GM19239 (cell line): ENCODE data around the gene CCNF.

Experiments
- DNase-seq: peaks from one replicate; pipeline ENCODE4 v3.0.0; 2011; ENCODE audit warnings: low spot score; ENCODE audit not compliant: insufficient read length
- FAIRE-seq: peaks from 2 replicates; lab custom pipeline; 2011; peaks lifted over from hg19 to GRCh38; lab: Jason Lieb, UNC

CCNF gene

DNA sequence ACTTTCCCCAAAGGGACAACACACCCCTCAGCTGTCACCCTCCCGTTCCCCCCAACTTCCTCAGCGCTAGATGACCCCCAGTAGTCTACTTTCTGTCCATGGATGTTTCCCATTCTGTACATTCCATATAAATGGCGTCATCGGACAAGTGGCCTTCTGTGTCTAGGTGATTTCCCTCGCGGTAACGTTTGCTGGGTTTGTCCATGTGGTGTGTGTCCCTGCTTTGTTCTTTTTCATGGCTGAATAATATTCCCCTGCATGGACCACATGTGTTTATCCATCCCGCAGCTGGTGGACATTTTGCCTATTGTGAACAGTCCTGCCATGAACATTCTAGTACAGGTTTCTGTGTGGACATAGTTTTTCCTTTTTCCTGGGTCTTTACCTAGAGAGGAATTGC is 23.4 kb downstream of the CCNF start:
- DNase-seq (no peak), FAIRE-seq (no peak)

DNA sequence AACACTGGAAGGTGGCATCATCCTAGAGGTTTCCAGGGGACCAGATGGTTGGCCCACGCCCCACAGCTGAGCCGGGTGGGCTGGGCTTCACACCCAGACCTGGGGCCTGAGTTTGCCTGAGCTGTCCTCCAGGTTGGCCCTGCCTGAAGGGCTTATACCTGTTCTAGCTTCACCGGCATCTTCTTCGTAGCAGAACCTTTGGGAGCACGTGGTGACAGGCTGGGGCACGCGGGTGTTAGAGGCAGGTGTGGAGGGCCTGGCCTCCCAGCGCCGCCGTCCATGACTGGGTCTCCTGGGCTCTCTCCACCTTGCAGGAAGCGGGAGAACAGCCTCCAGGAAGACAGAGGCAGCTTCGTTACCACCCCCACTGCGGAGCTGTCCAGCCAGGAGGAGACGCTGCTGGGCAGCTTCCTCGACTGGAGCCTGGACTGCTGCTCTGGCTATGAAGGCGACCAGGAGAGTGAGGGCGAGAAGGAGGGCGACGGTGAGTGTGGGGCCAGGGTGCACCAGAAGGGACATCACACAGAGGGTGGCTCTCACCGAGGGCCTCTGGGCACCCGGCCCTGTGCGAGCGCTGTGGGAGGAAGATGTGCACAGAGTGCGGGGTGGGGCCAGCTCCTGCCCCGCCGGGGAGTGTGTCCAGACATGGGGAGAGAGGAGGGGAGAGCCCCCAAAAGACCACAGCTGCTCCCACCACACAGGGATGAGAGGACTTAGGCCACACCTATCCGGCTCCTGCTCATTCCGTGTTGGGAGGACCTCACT is 26.0 kb downstream of the CCNF start:
- FAIRE-seq (no peak), DNase-seq (no peak)

DNA sequence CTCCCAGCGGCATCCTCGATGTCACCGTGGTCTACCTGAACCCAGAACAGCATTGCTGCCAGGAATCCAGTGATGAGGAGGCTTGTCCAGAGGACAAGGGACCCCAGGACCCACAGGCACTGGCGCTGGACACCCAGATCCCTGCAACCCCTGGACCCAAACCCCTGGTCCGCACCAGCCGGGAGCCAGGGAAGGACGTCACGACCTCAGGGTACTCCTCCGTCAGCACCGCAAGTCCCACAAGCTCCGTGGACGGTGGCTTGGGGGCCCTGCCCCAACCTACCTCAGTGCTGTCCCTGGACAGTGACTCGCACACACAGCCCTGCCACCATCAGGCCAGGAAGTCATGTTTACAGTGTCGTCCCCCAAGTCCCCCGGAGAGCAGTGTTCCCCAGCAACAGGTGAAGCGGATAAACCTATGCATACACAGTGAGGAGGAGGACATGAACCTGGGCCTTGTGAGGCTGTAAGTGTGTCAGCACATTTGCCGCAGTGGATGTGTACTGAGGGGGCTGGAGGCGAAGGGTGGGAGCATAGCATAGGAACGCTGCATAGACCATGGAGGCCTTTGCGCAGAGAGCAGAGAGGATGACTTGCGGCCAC is 27.4 kb downstream of the CCNF start:
- FAIRE-seq: no peak
- no peak for DNase-seq

DNA sequence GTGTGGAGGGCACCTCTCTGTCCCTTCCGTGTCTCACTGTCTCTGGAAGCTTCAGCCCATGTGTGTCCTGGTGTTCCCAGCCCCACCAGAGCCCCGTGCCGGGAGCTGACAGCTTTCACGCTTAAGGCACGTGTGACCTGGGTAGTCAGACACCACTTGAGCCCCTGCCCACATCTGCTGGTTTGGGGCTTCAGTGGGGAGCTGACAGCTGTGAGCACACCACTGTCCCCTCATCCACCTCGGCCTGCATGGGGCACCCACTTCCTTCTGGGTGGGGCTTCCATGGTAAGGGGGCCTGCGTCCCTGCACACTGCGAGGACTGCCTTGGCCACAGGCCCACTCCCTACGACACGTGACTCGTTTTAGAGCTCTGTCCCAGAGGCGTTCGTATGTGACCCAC is 28.0 kb downstream of the CCNF start:
- FAIRE-seq (no peak), DNase-seq (no peak)

DNA sequence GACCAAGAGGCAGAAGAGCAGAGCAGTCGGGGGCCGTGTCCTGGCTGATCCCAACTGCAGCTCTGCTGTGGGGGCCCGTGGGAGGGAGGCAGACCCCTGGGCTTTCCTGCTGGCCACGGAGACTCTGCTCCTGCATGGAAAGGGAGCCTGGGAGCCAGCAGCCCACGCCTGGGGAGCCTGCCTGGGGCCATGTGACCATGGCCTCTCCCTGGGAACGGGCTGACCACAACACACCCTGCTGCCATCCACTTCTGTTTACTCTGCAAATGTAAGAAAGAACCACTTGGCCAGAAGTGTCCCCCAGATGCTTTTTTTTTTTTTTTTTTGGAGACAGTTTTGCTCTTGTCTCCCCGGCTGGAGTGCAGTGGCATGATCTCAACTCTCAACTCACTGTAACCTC is 28.7 kb downstream of the CCNF start:
- no peak for FAIRE-seq
- DNase-seq: no peak

DNA sequence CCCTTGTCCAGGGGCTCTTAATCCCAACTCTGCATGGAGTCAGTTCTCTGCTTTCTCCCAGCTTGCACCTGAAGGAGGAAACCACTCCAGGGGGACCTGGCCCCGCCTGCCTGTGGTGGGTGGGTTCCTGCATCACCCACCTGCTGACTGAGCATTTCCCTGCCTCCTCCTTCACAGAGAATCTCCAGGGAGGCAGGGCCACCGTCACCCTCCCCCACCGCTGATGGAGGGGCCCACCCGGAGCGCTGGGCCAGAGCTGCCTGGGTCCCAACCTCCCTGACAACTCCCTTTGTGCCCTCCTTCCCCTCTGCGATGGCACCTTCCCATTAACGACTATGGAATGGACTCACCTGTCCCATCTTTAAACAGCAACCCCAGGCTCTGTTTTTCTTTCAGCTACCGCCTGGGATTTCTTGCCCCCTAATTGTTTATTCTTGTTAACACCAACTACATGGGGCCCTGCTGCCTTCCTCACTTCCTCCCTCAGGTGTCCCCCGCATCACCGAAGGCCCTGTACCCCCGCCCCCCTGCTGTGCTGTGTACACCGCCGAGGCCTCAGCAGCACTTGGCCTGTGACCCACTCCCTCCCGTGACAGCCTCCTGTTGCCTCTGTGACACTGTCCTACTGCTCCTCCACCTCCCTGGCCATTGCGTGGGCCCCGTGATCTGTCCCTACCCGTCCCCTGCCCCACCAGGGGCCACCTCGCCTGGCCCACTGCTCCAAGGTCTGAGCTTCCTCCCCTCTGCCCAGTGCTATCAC is 29.8 kb downstream of the CCNF start:
- peak; percentile 11 for FAIRE-seq

DNA sequence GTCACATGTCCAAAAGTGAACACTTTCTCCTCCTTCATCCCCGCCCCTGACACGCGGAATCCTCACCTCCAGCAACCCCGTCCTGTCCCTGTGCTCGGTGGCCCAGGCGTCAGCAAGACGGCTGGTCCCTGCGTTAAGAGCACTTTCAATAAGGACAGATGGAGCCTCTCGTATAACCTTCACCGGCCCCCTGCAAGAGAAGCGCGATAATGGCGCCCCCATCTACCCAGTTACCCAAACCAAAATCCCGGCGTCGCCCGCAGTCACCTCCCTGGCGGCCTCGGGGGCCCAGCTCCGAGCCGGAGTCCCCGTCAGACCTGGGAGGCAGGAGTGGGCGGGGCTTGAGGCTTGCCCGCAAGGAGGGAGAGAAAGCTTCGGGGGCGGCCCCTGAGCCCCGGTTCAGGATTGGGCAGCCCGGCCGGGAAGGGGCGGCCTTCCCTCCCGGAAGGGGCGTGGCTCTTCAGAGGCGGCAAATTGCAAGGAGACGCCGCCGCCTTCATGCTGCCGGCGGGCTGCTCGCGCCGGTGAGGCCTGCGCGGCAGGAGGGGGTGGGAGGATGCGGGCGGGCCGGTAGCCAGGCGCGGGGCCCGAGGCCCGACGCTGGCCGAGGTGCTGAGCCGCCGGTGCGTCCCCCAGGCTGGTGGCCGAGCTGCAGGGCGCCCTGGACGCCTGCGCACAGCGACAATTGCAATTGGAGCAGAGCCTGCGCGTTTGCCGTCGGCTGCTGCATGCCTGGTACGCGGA is 30.6 kb downstream of the CCNF start, which contains the start of gene TEDC2:
Gene TEDC2, plus strand, starts transcription at position 463 of the 744 bp plus-strand sequence. Its CDS starts 36 bp downstream, at position 499.
- FAIRE-seq: peak; percentile 96
- DNase-seq: peak; percentile 100

More for the DNA sequence above, 29.8 kb downstream of the CCNF start:
- DNase-seq: no peak

DNA sequence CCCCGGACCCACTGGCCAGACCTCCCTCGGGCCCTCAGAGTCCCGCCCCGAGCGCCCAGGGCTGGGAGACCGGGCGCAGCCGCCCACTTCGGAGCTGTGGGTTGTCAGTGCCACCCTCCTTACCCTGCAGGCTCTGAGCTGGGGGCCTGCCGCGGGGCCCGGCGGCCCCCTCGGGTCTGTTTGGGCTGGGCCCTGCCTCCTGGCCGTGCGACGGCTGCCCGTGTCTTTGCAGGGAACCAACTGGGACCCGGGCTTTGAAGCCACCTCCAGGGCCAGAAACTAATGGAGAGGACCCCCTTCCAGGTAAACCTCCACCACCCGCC is 31.1 kb downstream of the CCNF start:
- DNase-seq (no peak), FAIRE-seq (no peak)

DNA sequence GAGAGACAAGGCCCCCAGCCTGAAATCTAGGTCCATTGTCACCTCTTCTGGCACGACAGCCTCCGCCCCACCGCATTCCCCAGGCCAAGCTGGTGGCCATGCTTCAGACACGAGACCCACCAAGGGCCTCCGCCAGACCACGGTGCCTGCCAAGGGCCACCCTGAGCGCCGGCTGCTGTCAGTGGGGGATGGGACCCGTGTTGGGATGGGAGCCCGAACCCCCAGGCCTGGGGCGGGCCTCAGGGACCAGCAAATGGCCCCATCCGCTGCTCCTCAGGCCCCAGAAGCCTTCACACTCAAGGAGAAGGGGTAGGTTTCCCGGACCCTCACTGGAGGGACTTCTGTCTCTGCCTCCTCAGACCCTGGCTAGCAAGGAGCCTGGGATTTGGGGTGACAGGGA is 31.7 kb downstream of the CCNF start:
- no peak for FAIRE-seq

DNA sequence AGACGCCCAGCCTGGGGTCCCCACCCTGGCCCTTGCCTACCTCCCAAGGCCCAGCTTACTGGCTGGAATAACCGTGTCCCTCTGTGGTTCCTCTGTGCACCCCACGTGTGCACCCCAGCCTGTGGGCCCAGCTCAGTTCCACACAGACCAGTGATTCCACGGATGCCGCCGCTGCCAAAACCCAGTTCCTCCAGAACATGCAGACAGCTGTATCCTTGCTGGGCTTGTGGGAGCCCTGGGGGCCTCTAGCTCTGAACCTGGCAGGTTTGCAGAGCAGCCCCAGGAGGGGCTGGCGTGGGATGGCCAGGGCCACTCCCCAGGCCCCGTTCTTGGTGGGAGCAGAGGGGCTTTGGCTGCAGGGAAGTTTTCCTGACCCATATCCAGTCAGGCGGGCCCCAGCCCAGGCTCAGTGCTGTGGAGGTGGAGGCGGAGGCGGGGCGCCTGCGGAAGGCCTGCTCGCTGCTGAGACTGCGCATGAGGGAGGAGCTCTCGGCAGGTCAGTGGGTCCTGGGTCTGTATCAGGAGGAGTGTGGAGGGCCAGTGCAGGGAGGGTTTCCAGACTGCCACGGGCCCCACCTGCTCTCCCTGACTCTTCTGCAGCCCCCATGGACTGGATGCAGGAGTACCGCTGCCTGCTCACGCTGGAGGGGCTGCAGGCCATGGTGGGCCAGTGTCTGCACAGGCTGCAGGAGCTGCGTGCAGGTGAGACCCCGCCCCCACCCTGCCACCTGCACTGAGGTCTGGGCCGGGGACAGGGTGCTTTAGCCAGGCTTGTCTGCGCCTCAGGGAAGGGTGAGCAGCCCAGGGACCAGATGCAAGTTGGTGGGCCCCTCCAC is 33.0 kb downstream of the CCNF start:
- no peak for FAIRE-seq
- no peak for DNase-seq

More for the DNA sequence above, 31.7 kb downstream of the CCNF start:
- no peak for DNase-seq

DNA sequence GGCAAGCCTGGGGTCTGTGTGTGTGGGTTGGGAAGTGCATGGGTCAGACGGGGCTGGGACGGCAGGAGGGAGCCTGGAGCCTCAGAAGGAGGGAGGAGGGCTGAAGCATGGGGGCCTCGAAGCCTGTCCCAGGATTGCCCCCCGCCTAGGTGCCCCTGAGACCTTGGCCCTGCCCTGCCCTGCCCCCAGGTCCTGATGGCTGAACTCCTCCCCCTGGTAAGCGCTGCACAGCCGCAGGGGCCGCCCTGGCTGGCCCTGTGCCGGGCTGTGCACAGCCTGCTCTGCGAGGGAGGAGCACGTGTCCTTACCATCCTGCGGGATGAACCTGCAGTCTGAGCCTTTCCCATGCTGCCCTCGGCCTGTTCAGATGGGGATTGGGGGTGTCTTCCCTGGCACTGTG is 35.1 kb downstream of the CCNF start:
- DNase-seq (no peak), FAIRE-seq (no peak)

DNA sequence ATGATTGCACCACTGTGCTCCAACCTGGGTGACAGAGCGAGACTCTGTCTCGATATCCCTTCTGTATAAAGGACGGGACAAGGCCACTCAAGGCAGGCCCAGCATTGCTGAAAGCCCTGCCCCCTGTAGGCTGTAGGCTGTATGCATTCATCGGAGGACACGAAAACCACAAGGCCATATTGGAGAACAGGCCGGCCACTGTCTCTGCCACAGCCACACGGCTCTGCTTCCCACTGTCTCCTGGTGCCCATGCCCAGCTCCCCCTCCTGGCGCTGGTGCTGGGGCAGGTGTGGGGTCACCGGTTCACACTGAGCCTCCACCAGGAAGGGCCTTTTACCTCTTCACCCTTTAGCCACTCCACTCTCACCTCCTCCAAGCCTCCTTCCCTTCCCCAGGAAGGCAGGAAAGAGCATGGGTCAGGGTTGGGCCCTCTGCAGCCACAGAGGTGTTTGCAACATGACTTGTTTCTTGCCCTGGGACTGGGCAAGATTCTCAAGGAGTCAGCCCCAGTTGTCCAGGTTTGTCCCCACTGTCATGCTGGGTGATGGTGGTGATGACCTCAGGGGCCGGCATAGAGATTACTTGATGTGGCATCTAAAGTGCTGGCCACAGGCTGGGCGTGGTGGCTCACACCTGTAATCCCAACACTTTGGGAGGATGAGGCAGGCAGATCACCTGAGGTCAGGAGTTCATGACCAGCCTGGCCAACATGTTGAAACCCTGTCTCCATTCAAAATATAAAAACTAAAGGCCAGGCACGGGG is 36.6 kb downstream of the CCNF start:
- DNase-seq (no peak), FAIRE-seq (no peak)

DNA sequence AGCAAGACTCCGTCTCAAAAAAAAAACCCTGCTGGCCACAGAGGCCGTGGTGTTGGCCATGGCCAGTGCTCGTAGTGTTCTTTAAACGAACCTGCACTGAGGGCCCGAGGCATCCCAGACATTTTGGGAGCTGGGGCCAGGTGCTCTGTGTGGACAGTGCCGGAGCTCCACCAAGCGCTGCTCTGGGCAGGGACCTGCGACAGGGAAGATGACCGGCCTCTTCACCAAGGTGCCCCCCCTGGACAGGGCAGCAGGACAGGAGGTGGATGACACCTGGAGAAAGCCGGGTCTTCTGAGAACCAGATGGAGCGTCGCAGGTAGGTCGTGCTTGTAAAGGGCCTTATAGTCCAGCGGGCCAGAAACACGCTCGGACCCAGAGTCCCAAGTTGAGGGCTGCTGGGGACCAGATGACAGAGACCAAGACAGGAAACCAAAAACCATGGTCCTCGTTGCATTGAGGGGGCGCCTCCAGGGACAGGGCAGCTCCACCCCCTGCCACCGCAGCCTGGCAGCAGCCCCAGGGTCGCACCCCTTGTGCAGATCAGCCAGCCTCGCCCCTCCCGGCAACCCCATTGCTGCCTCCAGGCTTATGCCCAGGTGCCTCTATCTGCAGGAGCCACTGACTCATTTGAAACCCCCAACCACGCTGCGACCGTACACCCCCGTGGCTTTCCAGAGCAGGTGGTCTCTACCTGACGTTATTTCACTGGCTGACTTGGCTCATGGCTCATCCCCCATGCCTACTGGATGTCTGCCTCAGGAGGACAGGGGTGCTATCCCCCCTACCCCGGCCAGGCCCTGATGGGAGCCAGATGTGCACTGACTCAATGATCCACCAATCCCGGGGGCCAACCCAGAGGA is 37.6 kb downstream of the CCNF start:
- FAIRE-seq: no peak
- no peak for DNase-seq

DNA sequence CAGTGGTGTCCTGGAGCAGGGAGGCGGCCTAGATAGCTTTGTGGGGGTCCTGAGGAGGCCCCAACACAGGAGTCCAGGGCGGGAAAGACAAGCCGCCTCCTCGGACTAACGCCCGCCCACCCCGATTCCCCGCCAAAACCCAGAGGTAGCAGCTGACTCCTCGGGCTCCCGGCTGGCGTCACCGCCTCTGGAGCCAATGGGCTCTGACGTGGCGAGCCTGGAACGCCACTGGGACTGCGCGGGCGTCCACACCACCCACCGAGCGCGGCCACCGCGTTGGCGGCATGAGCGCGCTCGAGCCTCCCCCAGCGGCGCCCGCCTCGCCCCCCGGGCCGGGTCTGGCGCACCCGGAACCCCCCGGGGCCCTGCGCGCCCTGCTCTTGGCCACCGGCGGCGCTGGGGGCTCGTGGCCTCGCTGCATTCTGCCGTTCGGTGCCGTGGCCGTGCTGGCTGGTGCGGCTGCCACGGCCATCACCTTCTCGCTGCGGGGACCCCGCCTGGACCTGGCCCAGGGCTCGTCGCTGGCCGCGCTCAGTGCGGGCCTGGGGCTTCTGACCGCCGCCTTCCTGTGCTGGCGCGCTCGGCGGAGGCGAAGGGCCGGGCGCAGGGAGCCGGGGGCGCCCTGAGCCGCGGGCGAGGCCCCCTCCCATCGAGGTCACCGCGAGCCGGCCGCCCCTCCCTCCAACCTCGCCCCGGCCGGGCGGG is 38.4 kb downstream of the CCNF start:
- FAIRE-seq (no peak), DNase-seq (peak; percentile 62)

DNA sequence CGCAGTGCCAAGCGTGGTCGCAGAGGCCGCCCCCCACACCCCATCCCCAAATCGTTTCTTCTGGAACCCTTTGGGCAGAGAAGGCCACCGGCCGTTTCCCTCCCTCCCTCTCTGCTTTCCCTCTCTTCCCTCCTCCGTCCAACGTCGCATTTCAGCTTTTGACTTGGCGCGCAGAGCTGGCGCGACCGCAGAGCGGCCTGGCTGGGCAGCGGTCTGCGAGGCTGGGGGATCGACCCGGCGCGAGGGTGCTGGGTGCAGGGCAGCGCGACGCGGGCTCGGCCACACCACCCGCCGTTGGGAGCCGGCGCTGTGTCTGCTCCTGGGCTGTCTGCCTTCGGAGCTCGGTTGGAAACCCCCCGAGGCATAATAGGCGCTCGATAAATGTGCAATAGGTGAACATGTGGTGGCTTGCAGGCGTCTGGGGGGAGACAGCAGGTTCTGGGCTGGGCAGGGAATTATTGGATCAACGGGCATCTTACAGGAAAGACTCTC is 39.0 kb downstream of the CCNF start:
- DNase-seq (no peak), FAIRE-seq (no peak)

DNA sequence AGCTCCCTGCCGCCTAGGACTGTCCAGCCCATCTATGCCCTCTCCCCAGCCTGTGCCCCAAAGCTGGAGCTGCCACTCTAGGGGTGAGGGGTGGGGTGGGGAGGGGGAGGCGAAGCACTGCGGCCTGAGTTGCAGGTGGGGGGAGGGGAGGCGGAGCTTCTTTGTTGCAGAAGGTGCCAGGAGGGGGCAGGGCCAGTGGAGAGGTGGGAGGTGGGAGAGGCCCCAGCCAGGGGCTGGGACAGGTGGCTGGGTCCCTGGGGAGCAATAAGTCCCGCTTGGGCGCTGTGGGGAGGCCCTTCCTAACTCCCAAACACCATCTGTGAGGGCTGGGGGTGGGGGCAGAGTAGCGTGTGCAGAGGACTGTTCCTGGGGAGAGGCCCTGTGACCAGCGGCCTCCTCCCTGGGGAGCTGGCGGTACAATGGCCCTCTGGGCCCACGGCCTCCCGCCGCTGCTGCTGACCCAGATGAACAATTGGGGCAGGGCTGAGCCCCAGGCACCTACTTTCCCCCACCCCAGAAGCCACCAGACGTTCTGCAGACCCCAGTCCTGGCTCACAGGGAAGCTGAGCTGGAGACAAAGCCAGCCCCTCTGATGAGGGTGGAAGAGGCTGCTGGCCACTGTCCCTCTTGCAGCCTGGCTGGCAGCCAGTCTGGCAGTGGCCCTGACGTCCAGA is 39.6 kb downstream of the CCNF start:
- DNase-seq: peak; percentile 88
- peak; percentile 98 for FAIRE-seq
